ENCODE measurements around the gene TMEM14A.

Gene TMEM14A

GRCh38 chr6:52639493-52639892 is 31.4 kb upstream of the TMEM14A start:
- no peak for TF ChIP-seq CTCF (IDR thresholded peaks at IDR 0.05; ENCODE audit: extremely low read depth, missing control alignments)
- DNase-seq (ENCODE audit: low spot score), result no peak

GRCh38 chr6:52640170-52640569 is 30.7 kb upstream of the TMEM14A start:
- no peak for DNase-seq (ENCODE audit: low spot score)
- TF ChIP-seq CTCF (IDR thresholded peaks at IDR 0.05; ENCODE audit: extremely low read depth, missing control alignments), result no peak

GRCh38 chr6:52640916-52641315 is 30.0 kb upstream of the TMEM14A start:
- no peak for DNase-seq (ENCODE audit: low spot score)
- no peak for TF ChIP-seq CTCF (IDR thresholded peaks at IDR 0.05; ENCODE audit: extremely low read depth, missing control alignments)

GRCh38 chr6:52641388-52641787 is 29.5 kb upstream of the TMEM14A start:
- DNase-seq (ENCODE audit: low spot score), result no peak
- no peak for TF ChIP-seq CTCF (IDR thresholded peaks at IDR 0.05; ENCODE audit: extremely low read depth, missing control alignments)

DNA sequence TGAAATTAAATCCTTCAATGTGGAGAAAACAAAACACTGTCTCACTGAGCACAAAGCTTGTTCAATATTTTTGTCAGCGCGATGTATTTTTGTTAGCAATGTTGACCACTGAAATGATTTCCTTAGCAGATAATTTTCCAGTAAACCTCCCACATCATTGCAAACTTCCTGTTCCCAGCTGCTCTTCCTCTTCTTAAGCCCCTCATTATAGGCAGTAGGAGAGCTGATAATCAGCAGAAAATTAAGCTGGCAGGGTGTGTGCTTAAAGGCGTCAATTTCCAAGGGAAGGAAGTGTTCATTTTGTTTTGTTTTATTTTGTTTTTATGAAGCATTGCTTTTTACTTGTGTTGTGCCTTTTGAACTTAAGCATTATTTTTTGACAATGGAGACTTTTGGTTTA is 29.1 kb upstream of the TMEM14A start:
- TF ChIP-seq CTCF (IDR thresholded peaks at IDR 0.05; ENCODE audit: extremely low read depth, missing control alignments), result no peak
- DNase-seq (ENCODE audit: low spot score), result no peak

- no peak for TF ChIP-seq CTCF (IDR thresholded peaks at IDR 0.05; ENCODE audit: extremely low read depth, missing control alignments)
These were observed 28.5 kb upstream of the TMEM14A start for GRCh38 chr6:52642368-52642767.

DNA sequence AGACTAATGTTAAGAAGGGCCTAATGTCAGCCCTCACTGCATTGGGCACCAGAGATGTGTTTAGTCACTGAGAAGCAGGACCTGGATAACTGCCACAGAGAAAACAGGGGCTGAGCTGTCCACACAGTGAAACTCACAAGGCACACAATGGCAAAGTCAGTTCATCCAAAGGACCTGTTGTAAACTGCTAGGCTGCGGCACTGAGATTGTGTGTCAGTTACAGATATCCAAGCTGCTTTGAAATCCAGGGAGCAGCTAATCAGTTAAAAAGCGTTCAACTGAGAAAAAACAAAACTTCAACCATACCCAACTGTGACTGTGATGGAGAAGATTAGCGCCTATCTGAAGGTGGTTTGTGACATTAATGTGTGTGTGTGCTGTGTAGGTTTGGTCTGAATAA is 27.8 kb upstream of the TMEM14A start:
- TF ChIP-seq CTCF (IDR thresholded peaks at IDR 0.05; ENCODE audit: extremely low read depth, missing control alignments), result no peak
- DNase-seq (ENCODE audit: low spot score), result no peak

More at GRCh38 chr6:52642368-52642767, 28.5 kb upstream of the TMEM14A start:
- no peak for DNase-seq (ENCODE audit: low spot score)

All from GM20000 (cell line).